Measurements from ENCODE around the gene RHOT2. TPM values are rescaled to one million over a fixed set of nuclear protein-coding genes. Genes with fewer than 3 reads are reported as not detected.

Gene RHOT2
- total and polyA plus RNA-seq, 9 of the 15 experiments (the other 6 are each of a cell fraction or from before 2014, with no cell fraction given): 5.0 to 373 (median 112) TPM

- TF ChIP-seq POLR2G (IDR thresholded peaks at IDR 0.05; ENCODE audit: low read depth, low read length): peak; percentile 90
- peak; percentile 95 for TF ChIP-seq NCOA6 (IDR thresholded peaks at IDR 0.05)
- peak; percentile 44; the same call in 1 of the 2 replicates for TF ChIP-seq ZNF212 (CRISPR knock-in tag; IDR thresholded peaks at IDR 0.05)
- TF ChIP-seq, protein P1, sequence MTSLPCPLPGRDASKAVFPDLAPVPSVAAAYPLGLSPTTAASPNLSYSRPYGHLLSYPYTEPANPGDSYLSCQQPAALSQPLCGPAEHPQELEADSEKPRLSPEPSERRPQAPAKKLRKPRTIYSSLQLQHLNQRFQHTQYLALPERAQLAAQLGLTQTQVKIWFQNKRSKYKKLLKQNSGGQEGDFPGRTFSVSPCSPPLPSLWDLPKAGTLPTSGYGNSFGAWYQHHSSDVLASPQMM (CRISPR knock-in tag; IDR thresholded peaks at IDR 0.05): no peak
- no peak for TF ChIP-seq ZC3H8 (IDR thresholded peaks at IDR 0.05)
- peak; percentile 98 for TF ChIP-seq L3MBTL2 (IDR thresholded peaks at IDR 0.05)
- TF ChIP-seq FOXP4 (CRISPR knock-in tag; IDR thresholded peaks at IDR 0.05; ENCODE audit: borderline replicate concordance): 0 out of 2 replicates have a peak, but pooled peaks have one; percentile 48
- peak; percentile 97 for TF ChIP-seq BRD4 (IDR thresholded peaks at IDR 0.05)
- peak; percentile 64; the same call in 1 of the 2 replicates for TF ChIP-seq FOXP1 (CRISPR knock-in tag; IDR thresholded peaks at IDR 0.05)
- TF ChIP-seq ZNF696 (CRISPR knock-in tag; conservative IDR thresholded peaks at IDR 0.05): no peak
- TF ChIP-seq BRD9 (IDR thresholded peaks at IDR 0.05; ENCODE audit: low read depth, partially characterized antibody): peak; percentile 99
- TF ChIP-seq BCOR (IDR thresholded peaks at IDR 0.05): no peak
- TF ChIP-seq XRCC5 (IDR thresholded peaks at IDR 0.05; ENCODE audit: low read depth, low read length): peak; percentile 87
- peak; percentile 43; the same call in 1 of the 2 replicates for TF ChIP-seq ZBTB33 (CRISPR knock-in tag; IDR thresholded peaks at IDR 0.05)
- TF ChIP-seq, protein P2, sequence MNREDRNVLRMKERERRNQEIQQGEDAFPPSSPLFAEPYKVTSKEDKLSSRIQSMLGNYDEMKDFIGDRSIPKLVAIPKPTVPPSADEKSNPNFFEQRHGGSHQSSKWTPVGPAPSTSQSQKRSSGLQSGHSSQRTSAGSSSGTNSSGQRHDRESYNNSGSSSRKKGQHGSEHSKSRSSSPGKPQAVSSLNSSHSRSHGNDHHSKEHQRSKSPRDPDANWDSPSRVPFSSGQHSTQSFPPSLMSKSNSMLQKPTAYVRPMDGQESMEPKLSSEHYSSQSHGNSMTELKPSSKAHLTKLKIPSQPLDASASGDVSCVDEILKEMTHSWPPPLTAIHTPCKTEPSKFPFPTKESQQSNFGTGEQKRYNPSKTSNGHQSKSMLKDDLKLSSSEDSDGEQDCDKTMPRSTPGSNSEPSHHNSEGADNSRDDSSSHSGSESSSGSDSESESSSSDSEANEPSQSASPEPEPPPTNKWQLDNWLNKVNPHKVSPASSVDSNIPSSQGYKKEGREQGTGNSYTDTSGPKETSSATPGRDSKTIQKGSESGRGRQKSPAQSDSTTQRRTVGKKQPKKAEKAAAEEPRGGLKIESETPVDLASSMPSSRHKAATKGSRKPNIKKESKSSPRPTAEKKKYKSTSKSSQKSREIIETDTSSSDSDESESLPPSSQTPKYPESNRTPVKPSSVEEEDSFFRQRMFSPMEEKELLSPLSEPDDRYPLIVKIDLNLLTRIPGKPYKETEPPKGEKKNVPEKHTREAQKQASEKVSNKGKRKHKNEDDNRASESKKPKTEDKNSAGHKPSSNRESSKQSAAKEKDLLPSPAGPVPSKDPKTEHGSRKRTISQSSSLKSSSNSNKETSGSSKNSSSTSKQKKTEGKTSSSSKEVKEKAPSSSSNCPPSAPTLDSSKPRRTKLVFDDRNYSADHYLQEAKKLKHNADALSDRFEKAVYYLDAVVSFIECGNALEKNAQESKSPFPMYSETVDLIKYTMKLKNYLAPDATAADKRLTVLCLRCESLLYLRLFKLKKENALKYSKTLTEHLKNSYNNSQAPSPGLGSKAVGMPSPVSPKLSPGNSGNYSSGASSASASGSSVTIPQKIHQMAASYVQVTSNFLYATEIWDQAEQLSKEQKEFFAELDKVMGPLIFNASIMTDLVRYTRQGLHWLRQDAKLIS (CRISPR knock-in tag; IDR thresholded peaks at IDR 0.05): peak; percentile 58; the same call in 1 of the 2 replicates
- peak; percentile 94 for TF ChIP-seq GMEB1 (CRISPR knock-in tag; IDR thresholded peaks at IDR 0.05)
Measured at GRCh38 chr16:636206-637080, 31.5 kb upstream of the RHOT2 start, which contains the start of gene METTL26 (continued).

Data from K562 (cell line).